HAP-1 (cell line): ENCODE results near the gene OPN5.

Source experiments
- DNase-seq, 2 experiments: peaks; one replicate each; pipeline ENCODE4 v3.0.0-alpha.2; 2016 to 2020; ENCODE audit warnings: low spot score in 2 of 2
- H3K27me3 ChIP-seq: fragments of 250-450 bp; sonication (Bioruptor Pico); 2 replicates; pipeline ENCODE4 v1.5.1; 2020; ENCODE audit warnings: low read depth, mild to moderate bottlenecking, moderate library complexity
- H3K36me3 ChIP-seq: fragments of 250-450 bp; sonication (Bioruptor Pico); replicated peaks from 2 replicates; pipeline ENCODE4 v1.5.1; 2020; ENCODE audit warnings: mild to moderate bottlenecking
- H3K4me1 ChIP-seq: fragments of 250-450 bp; sonication (Bioruptor Pico); 2 replicates; pipeline ENCODE4 v1.5.1; 2020; ENCODE audit warnings: mild to moderate bottlenecking
- H3K4me3 ChIP-seq: fragments of 250-450 bp; sonication (Bioruptor Pico); 2 replicates; pipeline ENCODE4 v1.5.1; 2020; ENCODE audit warnings: mild to moderate bottlenecking, moderate library complexity
- H3K9me3 ChIP-seq: fragments of 250-450 bp; sonication (Bioruptor Pico); 2 replicates; pipeline ENCODE4 v1.5.1; 2020; ENCODE audit warnings: mild to moderate bottlenecking, moderate library complexity
- in situ Hi-C: fragments of 300-500 bp; cut with MboI; formaldehyde crosslinking; loops from 3 replicates; pipeline ENCODE4 v1.14.3; 2020; ENCODE audit warnings: low sequenced_read_pairs, inconsistent platforms, mixed read lengths

The OPN5 gene

DNA sequence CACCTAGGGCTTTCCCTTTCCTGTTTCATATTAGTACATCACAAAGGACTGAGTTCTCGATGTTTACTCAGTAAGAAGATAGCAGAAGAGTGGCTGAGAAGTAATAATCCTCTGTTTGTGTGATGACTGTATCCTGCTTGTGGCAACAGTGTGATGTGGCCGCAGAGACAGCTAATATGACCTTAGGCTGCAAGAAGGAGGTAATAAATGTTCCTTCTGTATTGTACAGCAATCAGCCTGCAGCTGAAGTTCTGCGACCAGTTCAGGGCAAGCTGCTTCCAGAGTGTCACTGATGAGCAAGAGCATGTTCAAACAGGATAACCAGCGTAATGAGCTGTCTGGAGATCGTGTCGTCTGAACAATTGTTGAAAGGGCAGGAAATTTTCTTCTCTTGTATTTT, 70.9 kb downstream of the OPN5 start:
- no peaks in the 10 kb centered on the region for H3K36me3 ChIP-seq
- in situ Hi-C loops, result no loop called here
- H3K9me3 ChIP-seq, result no peaks in the 10 kb centered on the region
- H3K4me3 ChIP-seq, result no peak overlapping the region
- DNase-seq, result no peak
- H3K27me3 ChIP-seq, result peaks cover 6% of the 10 kb centered on the region; the same call in 1 of the 2 replicates
- H3K4me1 ChIP-seq, result no peaks in the 10 kb centered on the region

- no peaks in the 10 kb centered on the region for H3K36me3 ChIP-seq
- H3K4me3 ChIP-seq, result no peak overlapping the region
- H3K27me3 ChIP-seq, result peaks cover 6% of the 10 kb centered on the region; the same call in 1 of the 2 replicates
- no peak for DNase-seq
- in situ Hi-C loops, result no loop called here
- no peaks in the 10 kb centered on the region for H3K4me1 ChIP-seq
- no peaks in the 10 kb centered on the region for H3K9me3 ChIP-seq
Observed at GRCh38 chr6:47853766-47854165, 71.9 kb downstream of the OPN5 start.

DNA sequence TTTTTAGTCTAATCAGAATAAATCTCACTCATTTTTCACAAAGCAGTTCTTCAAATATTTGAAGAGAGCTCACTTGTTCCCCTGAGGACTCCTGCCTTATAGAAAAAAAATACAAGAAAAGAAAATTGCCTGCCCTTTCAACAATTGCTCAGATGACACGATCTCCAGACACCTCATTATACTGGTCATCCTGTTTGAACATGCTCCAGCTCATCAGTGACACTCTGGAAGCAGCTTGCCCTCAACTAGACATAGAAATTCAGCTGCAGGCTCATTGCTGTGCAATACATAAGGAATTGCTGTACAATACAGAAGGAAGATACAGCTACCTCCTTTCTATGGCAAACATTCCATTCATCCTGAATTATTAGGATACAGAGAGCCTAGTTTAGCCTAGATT, 73.1 kb downstream of the OPN5 start:
- in situ Hi-C loops, result no loop called here
- H3K4me3 ChIP-seq, result no peak overlapping the region

DNA sequence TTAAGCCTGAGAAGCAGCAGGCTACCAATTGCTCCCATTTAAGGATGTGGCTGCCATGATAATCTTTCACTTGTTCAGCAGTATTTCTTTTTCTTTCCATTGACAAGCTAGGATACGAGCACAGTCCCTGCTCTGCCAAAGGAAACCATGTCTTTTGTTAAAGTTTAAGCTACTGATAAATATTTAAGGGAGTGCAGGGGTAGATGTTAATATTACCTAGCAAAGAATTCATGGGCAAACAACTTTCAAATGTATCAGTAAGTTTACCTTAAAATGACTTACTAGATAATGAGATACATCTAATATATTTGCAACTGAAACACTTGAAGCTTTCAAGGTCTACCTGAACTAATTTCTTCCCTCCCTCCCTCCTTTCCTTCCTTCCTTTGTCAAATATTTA, 77.3 kb downstream of the OPN5 start:
- H3K4me1 ChIP-seq, result no peaks in the 10 kb centered on the region
- no peaks in the 10 kb centered on the region for H3K36me3 ChIP-seq
- H3K27me3 ChIP-seq, result peaks cover 4% of the 10 kb centered on the region; the same call in 1 of the 2 replicates
- DNase-seq, result no peak
- no peaks in the 10 kb centered on the region for H3K9me3 ChIP-seq
- H3K4me3 ChIP-seq, result no peak overlapping the region
- in situ Hi-C loops, result no loop called here

More for the DNA sequence above, 73.1 kb downstream of the OPN5 start:
- H3K9me3 ChIP-seq, result no peaks in the 10 kb centered on the region
- no peaks in the 10 kb centered on the region for H3K4me1 ChIP-seq
- no peaks in the 10 kb centered on the region for H3K36me3 ChIP-seq
- peaks cover 6% of the 10 kb centered on the region; the same call in 1 of the 2 replicates for H3K27me3 ChIP-seq
- no peak for DNase-seq

GRCh38 chr6:47862731-47863130, 80.9 kb downstream of the OPN5 start:
- H3K27me3 ChIP-seq, result no peaks in the 10 kb centered on the region
- DNase-seq, result no peak
- H3K9me3 ChIP-seq, result no peaks in the 10 kb centered on the region
- in situ Hi-C loops, result no loop called here
- no peak overlapping the region for H3K4me3 ChIP-seq
- no peaks in the 10 kb centered on the region for H3K36me3 ChIP-seq
- no peaks in the 10 kb centered on the region for H3K4me1 ChIP-seq

- Histone ChIP-seq H3K4me3 (no peak overlapping the region), H3K36me3 (no peaks in the 10 kb centered on the region), H3K9me3 (no peaks in the 10 kb centered on the region), H3K4me1 (no peaks in the 10 kb centered on the region), H3K27me3 (no peaks in the 10 kb centered on the region)
- no peak for DNase-seq
- in situ Hi-C loops, result no loop called here
Observed at GRCh38 chr6:47865206-47865605, 83.4 kb downstream of the OPN5 start.

GRCh38 chr6:47875593-47875992, 93.8 kb downstream of the OPN5 start:
- DNase-seq, result no peak
- in situ Hi-C loops, result no loop called here
- Histone ChIP-seq H3K36me3 (no peaks in the 10 kb centered on the region), H3K9me3 (no peaks in the 10 kb centered on the region; the same call in 1 of the 2 replicates), H3K27me3 (peaks cover 11% of the 10 kb centered on the region), H3K4me1 (no peaks in the 10 kb centered on the region), H3K4me3 (no peak overlapping the region)
